Measurements from ENCODE around the gene SLC41A2.

SLC41A2 gene

DNA sequence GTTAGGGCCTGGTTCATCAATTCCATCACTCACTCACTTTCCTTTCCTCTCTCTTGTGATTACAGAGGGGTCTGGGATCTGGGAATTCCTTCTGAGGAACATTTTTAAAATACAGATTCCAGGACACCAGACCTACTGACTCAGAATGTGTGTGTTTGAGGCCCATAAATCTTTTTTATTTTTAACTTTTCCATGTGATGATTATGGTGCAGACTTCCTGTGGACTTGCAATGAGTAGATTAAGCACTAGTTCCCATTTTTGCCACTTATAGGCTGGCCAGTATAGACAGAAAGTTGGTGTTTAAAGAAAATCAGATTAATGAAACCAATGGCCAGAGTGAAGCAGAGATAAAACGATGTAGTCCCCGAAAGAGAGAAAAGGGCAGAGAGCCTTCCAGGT, 28.1 kb downstream of the SLC41A2 start:
- DNase-seq = no peak

DNA sequence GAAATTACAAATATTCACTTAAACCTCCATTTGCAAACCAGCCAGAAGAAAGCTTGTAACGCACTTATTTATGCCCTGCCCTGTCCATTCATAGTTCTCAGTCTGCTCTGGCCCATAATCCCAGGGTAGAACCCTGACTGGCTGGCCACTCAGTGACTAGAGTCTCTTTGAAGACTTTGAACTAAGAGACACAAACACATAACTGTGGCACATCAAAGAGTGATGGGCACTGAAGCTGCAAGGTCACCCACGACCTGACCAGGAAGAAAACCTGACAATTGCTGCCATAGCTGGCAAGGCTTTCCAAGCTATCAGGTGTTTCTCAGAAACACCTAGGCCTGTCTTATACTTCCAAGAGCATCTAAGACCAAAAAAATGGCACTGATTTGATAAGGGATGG, 28.7 kb downstream of the SLC41A2 start:
- no peak for DNase-seq

DNA sequence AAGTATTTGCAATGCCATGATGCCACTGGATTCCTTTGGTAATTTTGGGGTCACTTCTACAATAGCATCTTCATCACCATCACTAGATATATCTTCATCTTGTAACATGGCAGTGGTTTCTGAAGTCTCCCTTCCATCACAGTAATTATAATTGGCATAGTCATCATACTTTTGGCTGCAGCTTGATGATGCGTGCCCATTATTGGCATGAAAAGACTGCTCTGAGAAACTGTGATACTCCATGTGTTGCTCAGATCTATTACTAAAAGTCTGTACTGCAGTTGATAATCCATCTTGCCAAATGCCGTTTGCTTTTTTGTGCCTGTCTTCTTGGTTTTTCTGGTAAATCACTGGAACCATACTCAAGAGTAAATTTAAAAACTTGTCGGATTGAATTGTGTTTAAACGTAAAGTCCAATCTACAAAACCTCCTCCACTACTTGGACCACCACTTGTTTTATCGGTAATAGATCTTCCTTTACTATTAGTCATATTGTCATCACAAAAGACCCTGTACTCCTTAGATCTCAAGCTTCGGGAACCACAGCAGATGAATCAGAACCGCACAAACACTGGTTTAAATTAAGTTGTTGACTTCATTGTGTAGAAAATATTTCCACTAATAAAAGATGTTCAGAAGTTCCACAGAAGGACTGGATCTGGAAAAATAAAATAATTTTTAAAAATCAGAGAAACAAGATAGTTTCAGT, 29.9 kb downstream of the SLC41A2 start:
- DNase-seq = no peak

GRCh38 chr12:104925501-104925900, 32.6 kb downstream of the SLC41A2 start:
- DNase-seq = no peak

DNA sequence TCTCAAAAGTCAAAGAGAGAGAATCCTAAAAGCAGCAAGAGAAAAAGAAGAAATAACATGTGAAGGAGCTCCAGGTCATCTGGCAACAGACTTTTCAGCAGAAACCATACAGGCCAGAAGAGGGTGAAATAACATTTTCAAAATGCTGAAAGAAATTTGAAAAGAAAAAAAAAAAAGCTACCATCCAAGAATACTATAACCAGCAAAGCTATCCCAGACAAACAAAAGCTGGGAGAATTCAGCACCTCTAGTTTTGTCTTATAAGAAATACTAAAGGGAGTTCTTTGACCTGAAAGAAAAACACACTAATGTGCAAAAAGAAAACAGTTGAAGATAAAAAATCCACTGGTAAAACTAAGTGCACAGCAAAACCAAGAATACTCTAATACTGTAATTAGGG, 36.8 kb downstream of the SLC41A2 start:
- no peak for DNase-seq

- DNase-seq = no peak
These were observed 46.1 kb downstream of the SLC41A2 start for GRCh38 chr12:104911942-104912341.

DNA sequence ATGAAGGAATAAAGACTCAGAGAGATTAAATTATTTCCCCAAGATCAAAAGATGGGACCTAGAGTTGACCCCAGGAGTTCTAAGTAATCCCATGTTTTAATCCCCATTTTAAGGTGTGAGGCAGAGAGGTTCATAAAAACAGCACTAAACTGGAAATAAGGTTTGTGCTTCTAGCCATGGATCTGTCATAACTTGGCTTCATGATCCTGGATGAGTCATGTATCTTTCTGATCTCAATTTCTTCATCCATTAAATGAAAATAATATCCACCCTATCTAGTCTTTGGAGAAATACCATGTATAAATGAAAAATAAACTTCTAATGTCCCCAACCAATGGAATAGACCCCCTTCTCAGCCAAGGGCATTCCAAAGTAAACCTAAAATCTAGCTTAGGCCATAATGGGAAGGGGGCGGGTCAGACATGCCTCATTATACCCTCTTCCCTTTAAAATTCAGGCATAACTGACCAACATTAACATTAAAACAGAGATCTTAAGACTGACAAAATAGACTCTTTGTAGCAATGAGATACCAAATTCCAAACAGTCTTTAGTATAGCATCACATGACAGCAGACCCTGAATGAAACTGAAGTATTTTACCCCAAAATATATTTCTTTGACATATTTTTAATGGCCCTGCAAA, 47.8 kb downstream of the SLC41A2 start:
- no peak for DNase-seq

DNA sequence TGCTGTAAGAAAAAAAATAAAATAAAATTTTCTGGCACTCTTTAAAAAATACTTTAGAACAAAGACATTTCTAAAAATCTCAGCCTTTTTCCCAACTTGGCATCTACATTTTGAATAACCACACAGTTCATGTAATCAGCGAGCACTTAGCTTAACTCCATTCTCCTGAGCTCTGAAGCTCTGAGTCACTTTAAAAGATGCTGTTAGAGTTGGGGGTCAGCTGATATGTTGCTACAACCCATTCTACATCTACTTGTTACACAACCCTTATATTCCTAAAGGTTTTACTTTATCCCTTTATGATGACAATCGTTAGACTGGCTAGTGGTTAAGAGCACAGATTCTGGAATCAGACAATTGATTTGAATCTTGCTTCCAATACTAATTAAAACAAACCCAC, 48.3 kb downstream of the SLC41A2 start:
- DNase-seq = no peak
